LNCaP clone FGC (cell line): ENCODE data around the gene CCDC9.

Source experiments
- DNase-seq: peaks from one replicate; pipeline ENCODE4 v3.0.0-alpha.2; 2011; ENCODE audit warnings: low read depth
- H3K4me3 ChIP-seq: 2 replicates; pipeline ENCODE4 v1.5.1; 2011; ENCODE audit warnings: mild to moderate bottlenecking, low read depth, low read length, control low read depth
- CTCF ChIP-seq: IDR thresholded peaks from 2 replicates; pipeline ENCODE4 v1.5.1; 2012; ENCODE audit warnings: mild to moderate bottlenecking; ENCODE audit not compliant: control insufficient read depth, insufficient read depth; ENCODE audit errors: extremely low read depth

CCDC9 gene

GRCh38 chr19:47267350-47267759 lies 11.0 kb downstream of the CCDC9 start:
- no peak for TF ChIP-seq CTCF
- no peak for DNase-seq
- no peak overlapping the region for H3K4me3 ChIP-seq

GRCh38 chr19:47268028-47268427 lies 11.7 kb downstream of the CCDC9 start:
- no peak overlapping the region for H3K4me3 ChIP-seq
- no peak for TF ChIP-seq CTCF
- no peak for DNase-seq

GRCh38 chr19:47269596-47269995 lies 13.3 kb downstream of the CCDC9 start:
- no peak overlapping the region for H3K4me3 ChIP-seq
- DNase-seq = no peak
- TF ChIP-seq CTCF = no peak

GRCh38 chr19:47270408-47270807 lies 14.1 kb downstream of the CCDC9 start:
- DNase-seq = no peak
- no peak for TF ChIP-seq CTCF

GRCh38 chr19:47271949-47272348 lies 15.6 kb downstream of the CCDC9 start:
- no peak overlapping the region for H3K4me3 ChIP-seq
- TF ChIP-seq CTCF = no peak
- no peak for DNase-seq

More at GRCh38 chr19:47270408-47270807, 14.1 kb downstream of the CCDC9 start:
- H3K4me3 ChIP-seq = no peak overlapping the region

GRCh38 chr19:47272448-47273312 lies 16.4 kb downstream of the CCDC9 start:
- TF ChIP-seq CTCF = no peak
- DNase-seq = no peak

More at GRCh38 chr19:47272448-47273312, 16.4 kb downstream of the CCDC9 start:
- peak overlapping the region; percentile 68 for H3K4me3 ChIP-seq
